Activated naive CD8-positive, alpha-beta T cell (primary cell): ENCODE data around the gene LAMA2.

Experiments used
- H3K27ac Mint-ChIP-seq: one replicate; pipeline ENCODE4 v1.8.0; 2021; ENCODE audit warnings: mixed read lengths
- H3K27me3 Mint-ChIP-seq: one replicate; pipeline ENCODE4 v1.8.0; 2021; ENCODE audit warnings: mixed read lengths
- H3K36me3 Mint-ChIP-seq: one replicate; pipeline ENCODE4 v1.8.0; 2021; ENCODE audit warnings: mixed read lengths
- H3K4me1 Mint-ChIP-seq: one replicate; pipeline ENCODE4 v1.8.0; 2021; ENCODE audit warnings: low read depth, mixed read lengths
- H3K4me3 Mint-ChIP-seq: one replicate; pipeline ENCODE4 v1.8.0; 2021; ENCODE audit warnings: mild to moderate bottlenecking, mixed read lengths
- H3K9me3 Mint-ChIP-seq: one replicate; pipeline ENCODE4 v1.8.0; 2021; ENCODE audit warnings: low read depth, mixed read lengths

The LAMA2 gene

DNA sequence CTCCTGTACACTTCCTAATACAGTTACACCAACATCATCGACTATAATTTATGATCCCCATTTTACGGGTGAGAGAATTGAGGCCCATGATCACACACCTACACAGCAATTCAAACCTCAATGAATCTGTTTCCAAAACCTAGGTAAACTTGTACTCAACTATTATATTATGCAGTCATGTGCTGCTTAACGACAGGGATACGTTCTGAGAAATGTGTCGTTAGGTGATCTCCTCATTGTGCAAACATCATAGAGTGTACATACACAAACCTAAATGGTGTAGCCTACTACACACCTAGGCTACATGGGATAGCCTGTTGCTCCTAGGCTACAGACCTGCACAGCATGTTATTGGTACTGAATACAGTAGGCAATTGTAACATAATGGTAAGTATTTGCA is 441.4 kb downstream of the LAMA2 start:
- Mint-ChIP-seq H3K27ac (no peak overlapping the region), H3K36me3 (no peaks in the 10 kb centered on the region), H3K4me3 (no peak overlapping the region), H3K9me3 (no peaks in the 10 kb centered on the region), H3K4me1 (no peaks in the 10 kb centered on the region), H3K27me3 (peaks cover 5% of the 10 kb centered on the region)

DNA sequence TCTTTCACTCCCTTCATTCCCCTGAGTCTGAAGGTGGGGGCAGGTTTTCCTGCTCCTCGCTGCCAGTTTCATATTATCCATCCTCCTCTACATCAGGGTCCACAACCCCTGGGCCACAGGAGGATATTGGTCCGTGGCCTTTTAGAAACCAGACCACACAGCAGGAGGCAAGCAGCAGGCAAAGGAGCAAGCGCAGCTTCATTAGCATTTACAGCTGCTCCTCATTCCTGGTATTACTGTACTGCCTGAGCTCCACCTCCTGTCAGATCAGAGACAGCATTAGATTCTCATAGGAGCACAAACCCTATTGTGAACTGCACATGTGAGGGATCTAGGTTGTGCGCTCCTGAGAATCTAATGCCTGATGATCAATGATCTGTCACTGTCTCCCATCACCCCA is 446.7 kb downstream of the LAMA2 start:
- H3K27me3 Mint-ChIP-seq, result peaks cover 3% of the 10 kb centered on the region
- H3K36me3 Mint-ChIP-seq, result no peaks in the 10 kb centered on the region
- H3K4me3 Mint-ChIP-seq, result no peak overlapping the region
- no peak overlapping the region for H3K27ac Mint-ChIP-seq
- H3K4me1 Mint-ChIP-seq, result no peaks in the 10 kb centered on the region
- H3K9me3 Mint-ChIP-seq, result no peaks in the 10 kb centered on the region

DNA sequence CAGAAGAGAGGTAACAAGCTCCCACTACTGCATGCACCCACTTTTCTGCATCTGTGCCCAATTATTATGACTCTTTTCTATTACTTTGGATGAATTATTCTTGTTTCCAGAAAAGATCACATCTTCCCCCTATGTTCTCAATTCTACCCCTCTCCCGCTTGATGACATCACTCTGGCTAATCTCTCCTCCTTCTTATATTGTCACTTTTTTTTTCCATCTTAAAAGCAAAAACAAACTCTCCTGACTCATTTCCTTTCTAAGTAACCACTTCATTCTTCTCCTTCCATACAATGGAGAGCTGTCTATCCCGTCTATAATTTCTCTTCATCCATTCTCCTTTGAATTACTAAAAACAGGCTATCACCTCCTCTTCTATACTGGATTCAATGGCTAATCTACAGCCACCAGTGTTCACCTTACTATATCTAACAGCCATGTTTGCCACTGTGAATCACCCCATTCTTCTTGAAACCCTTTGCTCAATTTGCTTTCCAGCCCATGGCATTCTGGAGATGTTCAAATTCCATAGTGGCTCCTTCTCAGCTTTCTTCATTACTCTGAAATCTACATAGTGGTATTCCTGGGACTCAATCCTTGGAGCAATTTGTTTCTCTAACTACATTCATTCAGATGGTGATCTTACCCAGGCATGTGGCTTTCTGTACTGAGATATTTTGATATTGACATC is 448.7 kb downstream of the LAMA2 start:
- H3K27ac Mint-ChIP-seq, result no peak overlapping the region
- no peaks in the 10 kb centered on the region for H3K36me3 Mint-ChIP-seq
- H3K27me3 Mint-ChIP-seq, result peaks cover 3% of the 10 kb centered on the region
- H3K9me3 Mint-ChIP-seq, result no peaks in the 10 kb centered on the region
- H3K4me3 Mint-ChIP-seq, result no peak overlapping the region
- H3K4me1 Mint-ChIP-seq, result no peaks in the 10 kb centered on the region

DNA sequence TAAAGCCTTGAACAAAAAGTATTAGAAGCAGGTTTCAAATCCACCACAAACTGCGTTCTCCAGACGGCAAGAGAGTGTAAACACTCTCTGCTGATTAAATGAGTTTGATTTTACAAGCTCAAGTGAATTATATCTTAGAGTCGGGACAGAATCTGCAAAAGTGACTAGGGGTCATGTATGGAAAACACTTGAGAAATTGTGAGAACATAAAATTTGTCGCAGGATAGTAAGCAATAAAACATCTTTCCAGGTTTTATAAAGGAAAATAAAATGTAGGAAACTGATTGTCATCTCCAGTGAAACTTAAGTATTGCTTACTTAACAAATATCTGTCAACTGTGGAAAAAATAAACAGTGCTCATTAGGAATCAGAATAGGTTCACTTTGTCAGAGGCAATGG is 452.9 kb downstream of the LAMA2 start:
- Mint-ChIP-seq H3K4me1 (no peaks in the 10 kb centered on the region), H3K27me3 (peaks cover 10% of the 10 kb centered on the region), H3K27ac (no peak overlapping the region), H3K36me3 (no peaks in the 10 kb centered on the region), H3K4me3 (no peak overlapping the region), H3K9me3 (no peaks in the 10 kb centered on the region)

DNA sequence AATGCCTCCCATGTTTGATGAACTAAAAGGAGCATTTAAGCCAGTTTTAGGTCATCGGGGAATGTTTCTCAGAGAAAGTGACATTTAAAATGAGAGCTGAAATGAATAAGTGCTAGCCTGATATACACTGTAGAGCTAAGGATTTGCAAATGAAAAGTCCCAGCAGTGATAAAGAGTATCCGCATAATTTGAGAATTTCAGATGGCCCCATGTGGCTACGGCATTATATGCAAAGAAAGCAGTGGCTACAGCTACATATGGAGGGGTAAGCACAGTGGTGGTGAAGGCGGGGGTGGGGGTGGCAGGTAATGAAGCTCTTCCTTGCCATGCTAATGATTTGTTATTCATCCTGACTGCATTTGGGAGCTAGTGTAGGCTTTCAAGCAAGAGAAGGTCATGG is 455.7 kb downstream of the LAMA2 start:
- no peaks in the 10 kb centered on the region for H3K9me3 Mint-ChIP-seq
- peaks cover 3% of the 10 kb centered on the region for H3K4me1 Mint-ChIP-seq
- H3K36me3 Mint-ChIP-seq, result no peaks in the 10 kb centered on the region
- H3K4me3 Mint-ChIP-seq, result no peak overlapping the region
- H3K27ac Mint-ChIP-seq, result no peak overlapping the region
- peaks cover 11% of the 10 kb centered on the region for H3K27me3 Mint-ChIP-seq

DNA sequence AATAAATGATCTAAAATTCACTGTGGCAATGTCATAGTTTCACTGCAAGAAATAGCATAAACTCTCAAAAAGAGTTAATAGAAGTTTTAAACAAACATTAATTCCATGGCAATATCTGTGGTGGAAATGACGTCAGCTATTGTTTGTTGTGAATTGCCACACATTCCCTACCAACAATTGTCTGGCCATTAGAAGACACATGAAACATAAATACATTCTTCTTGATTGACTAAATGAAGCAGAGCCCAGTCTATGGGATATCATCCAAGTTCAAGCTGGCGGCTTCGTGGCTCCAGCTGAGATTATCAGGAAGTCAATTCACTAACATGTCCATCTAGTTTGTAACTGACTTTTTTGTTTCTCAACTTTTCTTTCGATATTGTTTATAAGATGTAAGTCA is 458.0 kb downstream of the LAMA2 start:
- H3K27ac Mint-ChIP-seq, result no peak overlapping the region
- no peaks in the 10 kb centered on the region for H3K9me3 Mint-ChIP-seq
- no peaks in the 10 kb centered on the region for H3K36me3 Mint-ChIP-seq
- peaks cover 13% of the 10 kb centered on the region for H3K27me3 Mint-ChIP-seq
- H3K4me1 Mint-ChIP-seq, result peaks cover 3% of the 10 kb centered on the region
- no peak overlapping the region for H3K4me3 Mint-ChIP-seq

DNA sequence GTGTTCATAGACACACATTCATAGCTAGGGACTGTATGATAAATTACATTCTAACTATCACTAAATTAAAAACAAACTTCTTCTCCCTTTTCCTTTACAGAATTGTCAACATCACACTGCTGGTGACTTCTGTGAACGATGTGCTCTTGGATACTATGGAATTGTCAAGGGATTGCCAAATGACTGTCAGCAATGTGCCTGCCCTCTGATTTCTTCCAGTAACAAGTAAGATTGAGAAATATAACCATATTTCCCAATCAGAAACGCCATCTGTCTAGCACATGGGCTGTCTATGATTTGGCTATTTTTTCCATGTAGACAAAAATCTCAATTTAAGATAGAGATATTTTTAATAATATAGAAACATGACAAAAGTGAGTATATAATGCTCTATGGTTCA is 459.3 kb downstream of the LAMA2 start:
- H3K9me3 Mint-ChIP-seq, result no peaks in the 10 kb centered on the region
- H3K4me3 Mint-ChIP-seq, result no peak overlapping the region
- no peak overlapping the region for H3K27ac Mint-ChIP-seq
- H3K4me1 Mint-ChIP-seq, result peaks cover 3% of the 10 kb centered on the region
- H3K27me3 Mint-ChIP-seq, result peaks cover 15% of the 10 kb centered on the region
- no peaks in the 10 kb centered on the region for H3K36me3 Mint-ChIP-seq

DNA sequence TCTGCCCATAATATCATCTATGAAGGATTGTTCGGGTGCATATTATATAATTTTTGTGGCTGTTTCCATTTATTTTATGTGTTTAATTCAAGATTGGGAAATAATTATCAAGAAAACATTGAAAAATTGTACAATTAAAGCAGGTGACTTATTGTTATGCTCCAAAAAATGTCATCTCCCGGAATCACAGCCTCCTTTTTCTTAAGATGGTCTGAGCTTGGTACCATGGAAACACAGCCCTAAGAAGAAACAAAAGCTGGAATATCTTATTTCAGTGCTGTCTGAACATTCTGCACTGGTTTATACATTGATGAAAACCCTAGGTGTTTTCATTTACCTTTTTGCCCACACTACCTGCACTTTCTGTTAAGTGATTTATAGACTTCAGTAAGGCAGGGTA is 459.9 kb downstream of the LAMA2 start:
- Mint-ChIP-seq H3K27me3 (peaks cover 15% of the 10 kb centered on the region), H3K36me3 (no peaks in the 10 kb centered on the region), H3K4me1 (peaks cover 3% of the 10 kb centered on the region), H3K9me3 (no peaks in the 10 kb centered on the region), H3K4me3 (no peak overlapping the region), H3K27ac (no peak overlapping the region)

DNA sequence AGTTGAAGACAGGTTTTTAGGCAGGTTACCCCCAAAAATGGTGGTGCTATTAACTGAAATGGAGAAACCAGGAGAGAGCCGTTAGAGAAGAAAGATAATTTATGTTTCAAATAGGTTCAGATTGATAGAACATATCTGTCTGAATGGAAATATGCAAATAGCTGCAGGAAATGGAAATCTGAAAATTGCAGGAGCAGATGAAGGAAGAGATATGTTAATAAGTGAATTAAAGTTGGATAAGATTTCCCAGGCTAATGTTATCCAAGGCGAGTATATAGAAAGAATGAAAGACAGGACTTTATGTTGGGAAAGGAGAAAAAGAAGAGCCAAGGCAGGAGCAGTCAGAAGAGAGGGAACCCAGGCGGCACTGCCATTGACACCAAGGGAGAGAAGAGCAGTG is 461.4 kb downstream of the LAMA2 start:
- Mint-ChIP-seq H3K36me3 (no peaks in the 10 kb centered on the region), H3K4me3 (no peak overlapping the region), H3K27me3 (peaks cover 10% of the 10 kb centered on the region), H3K4me1 (peaks cover 3% of the 10 kb centered on the region), H3K9me3 (no peaks in the 10 kb centered on the region), H3K27ac (no peak overlapping the region)

DNA sequence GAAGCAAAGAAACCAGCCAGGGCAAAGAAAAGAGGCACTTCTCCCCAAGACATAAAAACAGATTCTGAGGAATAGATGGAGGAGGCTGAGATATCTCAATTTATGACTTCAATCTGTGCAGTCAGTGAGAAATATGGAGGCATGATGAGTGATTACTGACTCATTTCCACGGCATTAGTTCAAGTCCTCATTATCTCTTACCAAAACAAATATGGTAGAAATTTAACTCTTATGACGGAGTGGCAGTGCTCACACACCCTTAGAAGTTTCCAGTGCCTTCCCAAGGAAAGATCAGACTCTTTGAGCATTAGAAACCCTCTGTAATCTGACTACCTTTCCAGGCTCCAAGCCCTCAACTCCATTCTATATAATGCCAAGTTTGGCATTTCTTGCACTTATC is 463.0 kb downstream of the LAMA2 start:
- no peaks in the 10 kb centered on the region for H3K36me3 Mint-ChIP-seq
- H3K4me3 Mint-ChIP-seq, result no peak overlapping the region
- H3K4me1 Mint-ChIP-seq, result peaks cover 3% of the 10 kb centered on the region
- H3K27me3 Mint-ChIP-seq, result peaks cover 5% of the 10 kb centered on the region
- H3K27ac Mint-ChIP-seq, result no peak overlapping the region
- H3K9me3 Mint-ChIP-seq, result no peaks in the 10 kb centered on the region

DNA sequence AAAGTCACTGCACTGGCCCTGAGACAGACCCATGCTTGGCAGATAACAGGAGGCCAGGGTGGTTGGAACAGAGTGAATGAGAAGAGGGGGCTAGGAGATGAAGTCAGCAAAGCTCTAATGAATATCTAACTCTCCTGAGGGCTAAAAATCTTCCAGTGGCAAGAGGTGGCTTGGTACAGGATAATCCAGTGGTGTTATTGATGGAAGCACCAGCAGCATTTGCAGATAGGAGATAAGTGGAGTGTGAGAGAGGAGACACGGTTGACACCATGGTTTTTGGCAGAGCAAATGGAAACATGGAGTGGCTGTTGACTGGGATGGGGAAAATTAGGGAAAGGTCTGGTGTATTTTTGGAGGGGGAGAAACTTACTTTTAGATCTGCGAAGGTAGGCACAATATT is 464.0 kb downstream of the LAMA2 start:
- H3K4me1 Mint-ChIP-seq, result no peaks in the 10 kb centered on the region
- no peaks in the 10 kb centered on the region for H3K36me3 Mint-ChIP-seq
- H3K4me3 Mint-ChIP-seq, result no peak overlapping the region
- H3K9me3 Mint-ChIP-seq, result no peaks in the 10 kb centered on the region
- no peak overlapping the region for H3K27ac Mint-ChIP-seq
- H3K27me3 Mint-ChIP-seq, result peaks cover 5% of the 10 kb centered on the region

DNA sequence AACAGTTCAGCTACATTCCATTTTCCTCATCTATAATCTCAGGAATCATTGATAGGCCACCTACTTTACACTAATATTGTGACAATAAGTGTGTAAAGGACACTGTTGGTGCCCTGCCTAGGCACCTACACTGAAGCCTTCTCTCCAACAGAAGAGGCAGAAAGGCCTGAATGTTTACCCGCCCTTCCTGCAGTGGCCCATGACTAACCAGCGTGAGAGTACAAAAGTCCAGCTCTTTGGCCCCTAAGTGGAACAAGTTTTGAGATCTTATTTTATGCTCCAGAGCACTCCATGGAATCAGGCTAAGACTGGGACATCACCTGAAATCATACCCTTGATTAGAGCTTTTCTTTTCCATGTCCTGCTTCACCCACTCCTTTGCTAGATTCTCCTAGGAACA is 467.3 kb downstream of the LAMA2 start:
- Mint-ChIP-seq H3K9me3 (no peaks in the 10 kb centered on the region), H3K36me3 (no peaks in the 10 kb centered on the region), H3K27ac (no peak overlapping the region), H3K4me1 (no peaks in the 10 kb centered on the region), H3K4me3 (no peak overlapping the region), H3K27me3 (peaks cover 2% of the 10 kb centered on the region)

DNA sequence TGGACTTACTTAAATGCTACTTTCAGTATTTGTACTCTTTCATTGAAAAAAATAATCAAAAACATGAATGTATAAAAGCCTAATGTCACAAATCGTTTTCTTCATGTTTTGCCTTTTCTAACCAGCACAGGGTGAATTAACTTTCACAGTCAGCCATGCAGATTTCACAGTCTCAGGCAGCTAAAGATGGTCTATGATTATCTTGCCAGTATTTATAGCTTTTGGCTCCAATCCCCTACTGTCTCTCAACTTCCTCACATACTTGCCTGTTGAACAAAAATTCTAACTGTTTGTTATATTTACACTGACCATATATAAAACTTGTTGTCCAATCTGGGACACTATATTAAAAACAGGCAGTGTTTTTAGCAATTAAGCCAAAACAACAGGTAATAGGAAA is 468.9 kb downstream of the LAMA2 start:
- Mint-ChIP-seq H3K27ac (no peak overlapping the region), H3K36me3 (no peaks in the 10 kb centered on the region), H3K4me3 (no peak overlapping the region), H3K9me3 (no peaks in the 10 kb centered on the region), H3K4me1 (no peaks in the 10 kb centered on the region), H3K27me3 (peaks cover 2% of the 10 kb centered on the region)

DNA sequence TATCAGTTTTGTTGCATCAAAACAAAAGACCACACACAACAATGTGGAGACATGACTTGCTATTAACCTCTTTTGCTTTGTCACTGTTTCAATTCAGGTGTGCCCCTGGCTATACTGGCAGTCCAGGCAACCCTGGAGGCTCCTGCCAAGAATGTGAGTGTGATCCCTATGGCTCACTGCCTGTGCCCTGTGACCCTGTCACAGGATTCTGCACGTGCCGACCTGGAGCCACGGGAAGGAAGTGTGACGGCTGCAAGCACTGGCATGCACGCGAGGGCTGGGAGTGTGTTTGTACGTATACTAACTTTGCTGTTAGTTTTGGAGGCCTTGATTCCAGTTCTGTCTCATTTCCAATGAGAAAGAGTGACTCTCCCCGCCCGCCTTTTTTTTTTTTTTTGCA is 470.1 kb downstream of the LAMA2 start:
- H3K9me3 Mint-ChIP-seq, result no peaks in the 10 kb centered on the region
- no peak overlapping the region for H3K4me3 Mint-ChIP-seq
- H3K27me3 Mint-ChIP-seq, result peaks cover 2% of the 10 kb centered on the region
- no peaks in the 10 kb centered on the region for H3K4me1 Mint-ChIP-seq
- H3K27ac Mint-ChIP-seq, result no peak overlapping the region
- no peaks in the 10 kb centered on the region for H3K36me3 Mint-ChIP-seq

DNA sequence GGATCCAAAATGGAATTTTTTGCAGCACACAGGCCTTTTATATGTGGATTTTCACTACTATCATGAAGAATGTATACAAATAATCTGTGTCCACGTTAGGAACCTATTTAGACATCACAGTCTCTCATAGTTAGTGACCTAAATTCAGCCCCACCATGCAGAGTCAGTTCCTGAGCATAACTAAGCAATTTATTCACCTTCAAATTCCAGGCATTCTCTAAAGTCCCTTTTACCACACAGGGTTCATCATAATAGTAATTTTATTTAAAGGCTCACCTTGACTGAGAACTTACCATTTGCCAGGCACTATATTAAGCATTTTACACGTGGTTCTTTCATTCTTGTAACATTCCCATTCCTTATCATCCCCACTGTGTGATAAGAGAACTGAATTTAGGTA is 473.2 kb downstream of the LAMA2 start:
- Mint-ChIP-seq H3K27ac (no peak overlapping the region), H3K36me3 (no peaks in the 10 kb centered on the region), H3K27me3 (peaks cover 4% of the 10 kb centered on the region), H3K4me3 (no peak overlapping the region), H3K9me3 (no peaks in the 10 kb centered on the region), H3K4me1 (no peaks in the 10 kb centered on the region)

DNA sequence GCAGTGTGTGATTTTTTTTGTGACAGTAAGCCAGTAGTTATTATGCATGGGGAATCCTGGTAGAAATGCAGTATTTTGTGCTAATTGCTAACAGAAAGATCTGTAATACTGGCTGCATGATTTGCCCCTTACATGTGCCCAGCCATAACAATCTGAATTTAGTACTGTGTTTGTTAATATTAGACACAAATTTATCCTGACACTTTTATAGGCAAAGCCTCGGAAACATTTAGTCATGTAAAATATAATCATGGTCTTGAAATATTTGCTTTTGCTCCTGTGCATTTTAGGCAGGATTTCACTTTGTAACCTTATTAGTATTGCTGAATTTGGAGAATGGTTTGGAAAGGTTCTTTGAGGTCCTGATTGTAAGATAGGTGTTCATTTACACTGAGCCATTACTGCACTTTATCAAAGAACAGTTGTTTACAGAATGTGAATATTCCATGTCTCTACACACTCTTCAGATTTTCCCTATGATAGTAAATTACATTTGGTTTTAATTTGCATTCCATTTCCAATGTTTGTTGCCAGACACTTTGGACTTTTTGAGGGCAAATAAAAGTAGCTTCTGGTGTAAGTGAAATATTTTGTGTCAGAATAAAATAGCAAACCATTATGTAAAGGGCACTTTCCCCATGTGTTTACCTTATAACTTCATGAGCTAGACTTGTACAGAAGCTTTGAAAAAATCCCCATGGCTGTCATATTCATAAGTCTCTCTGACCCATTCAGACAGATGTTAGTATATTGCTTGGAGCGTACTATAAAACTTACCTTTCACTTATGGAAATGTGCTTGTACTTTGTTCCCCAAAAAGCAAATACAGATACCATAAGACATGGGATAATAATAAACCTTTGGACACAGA is 477.1 kb downstream of the LAMA2 start:
- Mint-ChIP-seq H3K36me3 (no peaks in the 10 kb centered on the region), H3K27me3 (peaks cover 12% of the 10 kb centered on the region), H3K4me1 (no peaks in the 10 kb centered on the region), H3K4me3 (no peak overlapping the region), H3K27ac (no peak overlapping the region), H3K9me3 (no peaks in the 10 kb centered on the region)
